Activated CD4-positive, CD25-positive, alpha-beta regulatory T cell (primary cell): ENCODE data around the gene WDR27.

ENCODE experiments used
- DNase-seq, 4 experiments: peaks; one replicate each; lab custom pipeline; 2025; lab: John Stamatoyannopoulos, UW

Gene WDR27

DNA sequence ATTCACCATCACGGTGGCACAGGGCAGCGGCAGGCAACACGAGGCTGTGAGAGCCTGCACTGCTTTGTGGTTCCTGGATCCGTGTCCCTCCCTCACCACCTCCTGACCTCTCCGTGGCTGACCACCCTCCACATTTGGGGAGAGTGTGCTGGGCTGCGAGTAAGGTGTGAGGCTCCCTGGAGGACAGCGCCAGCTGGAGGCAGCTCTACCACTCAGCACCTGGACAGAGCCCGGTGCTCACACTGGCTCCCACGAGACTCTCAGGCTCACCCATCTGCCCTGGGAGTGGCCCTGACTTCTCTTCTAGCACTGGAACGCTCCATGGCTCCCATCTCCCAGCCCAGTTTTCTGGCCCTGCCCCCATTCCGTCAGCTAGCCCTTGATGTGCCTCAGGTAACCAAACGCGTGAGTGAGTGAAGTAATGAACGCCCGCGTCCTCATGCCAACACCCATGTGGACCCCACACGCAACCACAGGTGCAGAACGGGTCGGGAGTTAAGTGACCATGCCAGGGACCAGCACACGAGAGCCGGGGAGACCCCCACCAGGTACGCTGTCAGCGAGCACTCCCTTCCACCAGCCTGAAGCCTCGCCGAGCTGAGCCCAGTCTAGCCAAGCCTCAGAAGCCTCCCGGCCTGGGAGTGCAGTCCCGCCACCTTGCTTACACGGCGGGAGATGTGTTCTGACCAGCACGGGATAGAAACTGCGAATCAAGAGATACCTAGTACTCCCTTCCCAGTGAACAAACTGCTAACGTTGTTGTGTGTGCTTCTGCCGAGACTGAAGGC is 137.2 kb downstream of the WDR27 start:
- DNase-seq = no peak

DNA sequence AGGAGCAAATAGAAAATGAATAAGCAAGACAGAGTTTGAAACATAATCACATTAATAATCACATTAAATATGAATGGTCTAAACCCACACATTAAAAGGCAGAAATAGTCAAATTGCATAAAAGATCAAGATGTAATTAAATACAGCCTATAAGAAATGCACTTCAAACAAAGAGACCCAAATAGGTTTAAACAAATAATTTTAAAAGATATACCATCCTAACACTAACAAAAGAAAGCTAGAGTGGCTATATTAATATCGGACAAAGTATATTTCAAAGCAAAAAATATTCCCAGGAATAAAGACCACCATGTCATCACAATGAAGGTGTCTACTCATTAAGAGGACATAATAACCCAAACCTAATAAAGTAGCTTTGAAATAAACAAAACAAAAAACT is 140.2 kb downstream of the WDR27 start:
- no peak for DNase-seq

DNA sequence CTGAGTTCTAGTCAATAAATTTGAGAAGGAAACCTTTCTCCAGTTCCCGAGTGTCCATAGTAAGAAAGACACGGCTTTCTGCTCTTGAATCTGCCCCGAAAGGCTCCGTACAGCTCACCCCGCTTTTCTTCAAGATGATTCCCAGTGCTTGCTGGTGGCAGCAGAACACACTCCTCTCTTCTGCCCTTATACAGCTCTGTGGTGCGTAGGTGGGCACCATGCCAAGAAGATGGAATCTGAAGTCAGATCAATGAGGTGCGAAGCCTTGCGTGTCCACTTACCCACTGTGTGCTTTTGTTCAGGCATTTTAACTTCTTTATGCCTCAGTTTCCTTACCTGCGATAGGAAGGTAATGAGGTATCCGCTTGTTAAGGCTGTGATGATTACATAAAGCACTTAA is 142.2 kb downstream of the WDR27 start:
- DNase-seq = no peak

- no peak for DNase-seq
Measured at GRCh38 chr6:169558774-169559441, 142.9 kb downstream of the WDR27 start.

- DNase-seq = no peak
Measured at GRCh38 chr6:169558378-169558773, 143.5 kb downstream of the WDR27 start.

GRCh38 chr6:169557887-169558286 is 143.9 kb downstream of the WDR27 start:
- DNase-seq = no peak

GRCh38 chr6:169556758-169557548 is 144.9 kb downstream of the WDR27 start:
- DNase-seq = no peak

DNA sequence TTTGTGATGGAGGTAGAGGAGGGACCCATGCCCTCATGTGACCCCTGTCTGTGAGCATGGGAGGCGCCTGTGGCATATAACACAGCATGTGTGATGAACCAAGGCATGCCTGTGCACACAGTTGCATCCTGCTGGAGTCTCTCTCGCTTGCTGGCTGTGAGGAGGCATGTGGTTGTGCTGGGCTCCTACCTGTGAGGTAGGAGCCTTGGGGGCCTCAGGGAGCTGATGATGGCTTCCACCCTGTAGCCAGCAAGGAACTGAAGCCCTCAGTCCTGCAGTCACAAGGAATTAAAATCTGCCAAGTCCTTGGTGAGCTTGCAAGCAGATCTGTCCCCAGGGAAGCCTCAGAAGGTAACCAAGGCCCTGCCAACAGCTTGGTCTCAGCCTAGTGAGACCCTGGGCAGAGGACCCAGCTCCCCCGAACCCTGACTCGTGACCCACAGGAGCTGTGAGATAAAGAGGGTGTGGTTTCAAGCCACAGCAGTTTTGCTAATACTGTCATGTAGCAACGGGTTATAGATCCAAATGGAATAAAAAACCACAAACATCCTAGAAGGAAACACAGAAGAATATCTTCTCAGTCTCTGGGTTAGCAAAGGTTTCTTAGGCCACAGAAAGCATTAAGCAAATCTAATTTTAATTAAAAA is 145.7 kb downstream of the WDR27 start:
- no peak for DNase-seq

GRCh38 chr6:169545982-169546381 is 155.8 kb downstream of the WDR27 start:
- DNase-seq = no peak

DNA sequence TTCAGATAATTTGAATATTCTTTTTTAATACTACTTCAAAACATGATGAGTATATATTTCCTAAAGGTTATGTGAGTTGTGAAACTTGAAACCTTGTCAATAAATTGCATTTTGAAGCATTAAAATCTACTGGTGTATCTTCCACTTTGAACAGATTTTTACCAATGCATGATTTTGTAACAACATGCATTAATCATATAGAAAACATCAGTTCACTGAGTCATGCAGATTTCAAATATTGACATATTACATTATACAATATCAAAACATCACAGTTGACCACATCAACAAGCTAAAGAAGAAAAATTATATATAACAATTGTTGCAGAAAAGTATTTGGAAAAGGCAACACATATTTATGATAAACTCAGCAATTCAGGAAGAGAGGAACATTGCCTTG is 158.1 kb downstream of the WDR27 start:
- DNase-seq = no peak

DNA sequence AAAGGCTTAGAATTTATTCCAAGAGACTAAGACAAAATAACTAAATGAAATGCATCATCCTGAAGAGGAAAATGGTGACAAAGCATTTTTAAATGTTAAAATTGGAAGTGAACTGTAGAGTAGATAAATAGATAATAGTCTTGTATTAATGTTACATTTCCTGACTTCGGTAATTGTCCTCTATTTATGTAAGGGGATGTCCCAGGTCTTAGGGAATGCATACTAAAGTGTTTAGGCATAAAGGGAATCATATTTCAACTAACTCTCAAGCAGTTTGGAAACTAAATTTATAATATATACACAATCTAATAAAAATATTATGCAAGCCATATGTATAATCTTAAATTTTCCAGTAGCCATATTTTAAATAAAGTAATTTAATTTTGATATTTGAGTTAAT is 159.3 kb downstream of the WDR27 start:
- no peak for DNase-seq

DNA sequence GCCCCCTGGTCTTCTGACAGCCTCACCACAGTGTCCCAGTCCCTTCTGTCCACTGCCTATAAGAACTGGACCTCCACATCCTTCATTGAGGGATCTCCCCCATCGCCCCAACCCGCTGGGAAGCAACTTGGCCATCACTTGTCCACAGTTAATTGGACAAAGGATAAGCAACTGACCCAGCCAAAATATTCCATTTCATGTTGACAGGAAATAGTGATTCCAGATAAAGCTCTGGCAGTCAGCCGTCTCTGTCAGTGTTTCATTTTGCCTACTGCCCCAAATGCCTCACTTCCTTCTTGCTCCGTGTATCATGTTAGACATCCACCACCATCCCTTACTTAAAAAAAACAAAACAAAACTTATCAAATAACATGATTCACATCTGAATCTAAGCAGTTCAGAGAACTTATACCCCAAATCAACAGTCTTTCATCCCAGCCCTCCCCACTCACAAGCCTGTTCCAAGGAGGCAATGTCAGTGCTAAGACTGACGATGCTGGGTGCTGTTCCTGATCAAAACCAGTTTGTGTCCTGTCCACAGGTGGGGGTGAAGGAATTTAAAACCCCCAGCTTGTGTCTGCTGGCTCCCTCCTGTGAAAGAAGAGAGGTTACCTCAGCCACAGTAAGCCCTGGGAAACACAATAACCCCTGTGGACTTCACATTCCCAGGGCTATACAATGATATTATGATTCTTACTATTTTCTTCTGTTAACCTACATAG is 162.5 kb downstream of the WDR27 start:
- no peak for DNase-seq

DNA sequence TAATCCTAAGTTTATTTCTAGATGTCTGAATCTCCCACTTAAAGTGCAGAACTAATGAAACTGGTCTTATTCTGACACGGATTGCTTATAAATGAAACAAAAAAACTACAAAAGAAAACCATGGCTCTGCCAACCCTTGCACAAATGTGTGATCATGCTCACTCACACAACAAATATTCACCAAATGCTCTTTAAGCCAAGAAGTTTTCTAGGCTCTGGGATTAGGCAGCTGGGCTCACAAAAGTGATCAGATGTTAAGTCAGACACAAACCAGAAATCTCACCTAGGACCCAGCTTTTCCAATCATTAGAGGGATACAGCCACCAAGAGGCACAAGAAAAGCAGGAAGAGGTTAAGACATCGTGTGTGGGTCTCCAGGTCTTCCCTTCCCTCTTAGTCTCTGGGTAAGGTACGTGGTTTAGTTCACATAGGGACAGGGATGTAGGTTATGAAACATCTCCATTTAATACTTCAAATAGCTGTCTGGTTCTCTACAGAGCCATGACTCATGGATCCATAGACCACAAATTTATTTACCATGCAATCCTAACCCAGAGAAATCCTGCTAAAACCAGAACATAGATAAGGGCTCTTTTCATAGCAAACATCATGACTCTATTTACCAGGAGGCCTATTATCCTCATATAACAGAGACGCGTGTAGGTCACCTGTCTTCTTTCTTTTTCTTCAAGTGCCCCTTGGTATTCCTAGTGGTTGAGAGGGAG is 165.2 kb downstream of the WDR27 start:
- no peak for DNase-seq

DNA sequence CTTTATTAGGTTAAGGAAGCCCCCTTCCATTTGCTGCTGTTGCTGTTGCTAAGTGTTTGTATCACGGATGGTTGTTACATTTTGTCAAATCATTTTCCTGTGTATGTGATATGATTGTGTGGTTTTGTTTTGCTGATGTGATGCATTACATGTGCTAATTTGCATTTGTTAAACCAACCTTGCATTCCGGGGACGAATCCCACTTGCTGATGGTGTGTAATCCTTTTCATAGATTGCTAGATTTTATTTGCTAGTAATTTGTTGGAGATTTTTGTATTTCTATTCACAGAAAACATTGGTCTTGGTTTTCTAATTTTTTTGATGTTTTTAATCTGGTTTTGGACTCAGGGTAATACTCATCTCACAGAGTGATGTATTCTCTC is 167.8 kb downstream of the WDR27 start:
- no peak for DNase-seq

DNA sequence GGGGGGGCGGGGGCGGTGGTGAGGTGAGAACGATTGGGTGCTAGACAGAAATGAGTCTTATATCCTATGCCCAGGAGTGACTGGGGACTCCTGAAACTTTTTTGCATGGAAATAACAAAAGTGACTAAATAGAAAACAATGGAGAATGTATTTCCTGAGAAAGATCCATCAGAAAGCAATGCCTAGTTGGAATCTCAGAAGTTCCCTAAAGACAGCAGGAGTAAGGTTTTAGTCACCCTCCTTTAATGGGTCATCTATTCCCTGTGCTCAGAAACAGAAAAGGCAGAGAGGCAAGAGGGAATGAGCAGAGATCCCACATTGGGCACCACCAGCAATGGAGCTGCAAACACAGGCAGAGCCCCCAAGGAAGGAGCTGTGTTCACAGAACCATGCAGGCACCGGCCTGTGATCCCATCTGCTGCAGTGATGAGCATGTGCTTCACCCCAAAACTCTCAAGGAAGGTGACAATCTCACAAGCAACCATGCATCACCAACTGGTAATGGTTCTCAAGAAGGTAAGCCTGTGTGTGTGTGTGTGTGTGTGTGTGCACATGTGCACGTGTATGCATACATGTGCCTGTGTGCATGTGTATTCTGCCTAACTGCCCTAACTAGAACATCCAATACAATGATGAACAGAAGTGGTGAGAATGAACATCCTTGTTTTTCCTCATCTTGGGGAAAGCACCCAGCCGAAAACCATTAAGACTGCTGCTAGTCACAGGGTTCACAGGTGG is 168.4 kb downstream of the WDR27 start:
- DNase-seq = no peak

DNA sequence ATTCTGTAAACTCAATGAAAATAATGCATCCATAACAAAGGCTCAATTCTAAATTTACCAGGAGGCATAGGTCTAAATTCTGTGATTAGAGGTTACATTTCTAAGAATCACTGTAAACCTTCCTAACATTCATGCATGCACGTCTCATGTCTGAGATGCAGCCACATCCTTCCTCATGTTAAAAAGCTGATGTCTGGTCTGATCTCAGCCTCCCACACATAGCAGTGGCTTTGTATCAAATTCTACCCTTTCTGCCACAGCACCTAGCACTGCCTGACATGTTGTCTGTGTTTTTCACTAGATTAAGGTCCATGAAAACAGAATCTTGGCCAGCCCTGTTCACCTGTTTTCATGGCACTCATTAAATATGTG is 171.1 kb downstream of the WDR27 start:
- DNase-seq = no peak

DNA sequence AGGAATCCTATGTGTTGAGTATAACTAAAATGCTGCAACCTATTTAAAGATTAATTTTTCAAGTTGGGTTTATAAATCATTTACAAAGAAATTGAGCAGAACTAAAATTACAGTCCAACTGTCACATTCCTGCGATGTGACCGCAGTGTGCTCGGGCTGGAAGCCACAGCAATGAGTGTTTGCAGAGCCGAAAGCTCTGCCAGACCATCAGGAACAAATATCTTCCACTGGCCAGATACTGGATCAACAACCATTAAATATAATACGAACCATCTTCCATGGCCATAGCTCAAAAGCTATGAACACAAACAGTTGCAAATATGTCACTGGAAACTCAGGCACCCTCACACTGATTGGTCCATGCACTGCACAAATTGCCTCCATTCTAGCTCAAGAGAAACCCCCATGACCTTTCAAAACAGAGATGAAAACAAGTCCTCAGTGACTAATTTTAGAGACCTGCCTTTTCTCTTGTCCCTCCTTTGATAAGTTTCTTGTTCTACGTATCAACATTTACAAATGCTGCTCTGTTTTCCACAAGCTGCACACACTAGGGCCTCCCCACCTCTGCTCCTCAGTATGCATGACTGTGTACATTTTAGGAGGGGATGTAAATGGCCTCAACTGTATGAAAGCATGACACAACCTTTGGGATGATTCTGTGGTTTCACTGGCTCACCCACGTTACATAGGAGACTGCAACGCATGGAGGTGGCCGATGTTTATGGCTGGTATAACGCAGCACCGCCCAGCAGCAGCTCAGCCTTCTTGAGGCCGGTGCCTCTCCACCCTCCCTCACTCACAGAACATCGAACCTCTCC is 171.7 kb downstream of the WDR27 start:
- no peak for DNase-seq

DNA sequence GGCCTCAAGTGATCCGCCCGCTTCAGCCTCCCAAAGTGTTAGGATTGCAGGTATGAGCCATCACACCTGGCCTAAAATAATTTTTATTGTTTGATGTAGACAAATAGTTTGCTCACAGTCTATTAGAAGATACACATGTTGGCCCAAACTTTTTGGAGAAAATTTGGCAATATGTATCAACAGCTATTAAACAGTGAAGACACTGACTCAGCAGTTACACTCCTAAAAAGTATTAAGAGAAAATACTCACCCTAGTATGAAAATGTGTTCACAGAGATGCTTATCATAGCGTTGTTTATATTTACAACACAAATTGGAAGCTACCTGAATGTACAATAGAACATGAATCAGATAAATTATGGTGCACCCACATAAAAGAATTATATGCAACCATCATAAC is 173.1 kb downstream of the WDR27 start:
- DNase-seq = no peak

- no peak for DNase-seq
Measured at GRCh38 chr6:169527306-169527705, 174.5 kb downstream of the WDR27 start.

- DNase-seq = no peak
Measured at GRCh38 chr6:169521825-169522224, 180.0 kb downstream of the WDR27 start.
